Measurements from ENCODE around the gene PIK3C2G.
A peak's percentile ranks its signal among the peaks of the same experiment; 100 is the strongest.

PIK3C2G gene

DNA sequence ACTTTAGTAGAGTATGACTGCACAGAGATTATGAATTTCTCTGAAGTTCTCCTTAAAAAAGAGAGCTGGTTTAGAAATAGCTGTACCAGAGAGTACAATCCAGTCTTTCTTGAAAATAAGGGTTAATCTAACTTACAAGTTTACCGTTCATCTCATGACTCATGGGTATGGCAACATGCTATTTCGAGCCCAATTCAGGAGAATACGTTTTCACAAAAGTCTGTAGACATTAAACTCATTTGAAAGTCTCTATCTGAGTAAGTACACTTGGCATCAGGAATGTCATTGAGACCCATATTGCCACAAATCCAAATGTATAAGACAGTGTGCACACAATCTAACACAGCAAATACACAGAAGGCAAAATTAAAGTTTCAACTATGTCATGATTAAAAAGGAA lies 160.5 kb downstream of the PIK3C2G start:
- no peak for DNase-seq

DNA sequence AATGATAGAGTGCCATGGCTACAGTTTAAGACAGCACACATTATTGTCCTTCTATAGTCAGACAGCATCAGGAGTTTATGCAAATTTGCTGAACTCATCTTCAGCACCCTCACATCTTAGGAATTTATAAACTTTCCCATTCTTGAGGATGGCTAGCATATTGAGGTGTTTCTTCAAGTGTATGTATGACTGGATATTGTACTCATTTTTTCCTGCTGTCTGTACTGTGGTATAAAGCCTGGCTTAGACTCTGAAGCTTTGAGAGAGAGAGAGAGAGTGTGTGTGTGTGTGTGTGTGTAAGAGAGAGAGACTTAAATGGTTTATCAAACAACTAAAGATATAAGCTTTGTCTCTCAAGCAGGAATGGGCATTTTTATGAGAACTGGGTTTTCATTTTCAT lies 161.6 kb downstream of the PIK3C2G start:
- DNase-seq, result no peak

DNA sequence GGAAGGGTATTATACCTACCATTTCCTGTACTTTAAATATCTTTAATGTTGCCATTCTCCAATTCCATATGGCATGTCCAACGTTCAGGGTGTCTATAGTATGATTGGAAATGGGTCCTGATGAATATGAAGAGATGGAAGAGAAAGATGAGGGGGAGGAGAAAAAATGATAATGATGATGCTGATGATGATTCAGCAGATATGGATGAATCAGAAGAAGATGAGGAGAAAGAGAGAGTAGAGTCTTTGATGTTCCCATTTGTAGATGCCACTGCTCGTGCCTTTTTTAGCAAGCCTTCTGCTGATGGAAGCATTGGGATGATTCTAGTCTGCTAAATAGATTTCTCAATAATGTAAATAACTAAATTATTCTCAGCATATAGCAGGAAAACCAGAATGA lies 163.5 kb downstream of the PIK3C2G start:
- DNase-seq, result no peak

- no peak for DNase-seq
Measured at GRCh38 chr12:18427520-18427919, 166.2 kb downstream of the PIK3C2G start.

DNA sequence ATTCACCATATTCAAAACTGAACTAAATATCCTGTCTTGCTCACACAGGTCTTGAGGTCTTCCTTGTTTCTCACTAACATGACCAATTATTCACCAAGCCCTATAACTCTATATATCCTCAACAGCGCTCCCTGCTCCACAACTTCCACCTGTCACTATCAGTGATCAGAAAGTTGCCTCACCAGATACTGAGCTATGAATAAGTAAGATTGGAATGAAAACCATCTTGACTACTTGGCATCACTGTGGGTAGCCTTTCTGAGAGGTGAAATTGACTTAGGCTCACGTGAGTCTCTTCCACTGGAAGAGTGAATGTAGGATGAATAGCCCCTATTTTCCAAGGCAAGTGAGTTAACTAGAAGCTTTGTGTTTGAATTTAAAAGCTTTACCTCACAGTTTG lies 167.1 kb downstream of the PIK3C2G start:
- DNase-seq, result no peak

GRCh38 chr12:18429366-18429765 lies 168.0 kb downstream of the PIK3C2G start:
- DNase-seq, result no peak

DNA sequence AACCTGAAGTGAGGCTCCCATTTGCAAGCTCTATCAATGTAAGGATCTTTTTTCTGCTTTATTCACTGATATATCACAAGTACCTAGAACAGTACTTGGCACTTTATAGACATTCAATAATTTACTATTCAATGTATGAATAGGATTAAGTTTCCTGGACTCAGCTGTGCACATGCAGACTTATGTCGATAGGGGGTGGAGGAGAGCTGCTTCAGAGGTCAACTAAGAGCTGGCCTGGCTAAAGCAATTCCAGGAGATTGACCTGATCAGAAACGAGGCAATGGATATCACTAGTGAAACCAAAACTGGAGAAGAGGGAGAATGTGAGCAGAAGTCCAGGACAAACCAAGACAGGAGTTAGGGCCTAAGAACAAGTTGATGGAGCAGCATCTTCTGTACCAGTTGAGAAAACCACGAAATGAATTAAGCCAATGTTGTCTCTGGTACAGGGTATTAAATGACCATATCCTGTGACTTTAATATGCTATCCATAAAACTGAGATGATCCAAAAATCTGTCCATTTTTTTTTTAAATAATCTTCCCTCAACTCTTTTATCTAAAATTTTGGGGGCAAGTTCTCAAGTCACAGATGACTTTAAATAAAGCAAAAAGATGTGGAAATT lies 169.2 kb downstream of the PIK3C2G start:
- DNase-seq, result peak; percentile 3

- DNase-seq, result no peak
Measured at GRCh38 chr12:18431771-18432170, 170.5 kb downstream of the PIK3C2G start.

DNA sequence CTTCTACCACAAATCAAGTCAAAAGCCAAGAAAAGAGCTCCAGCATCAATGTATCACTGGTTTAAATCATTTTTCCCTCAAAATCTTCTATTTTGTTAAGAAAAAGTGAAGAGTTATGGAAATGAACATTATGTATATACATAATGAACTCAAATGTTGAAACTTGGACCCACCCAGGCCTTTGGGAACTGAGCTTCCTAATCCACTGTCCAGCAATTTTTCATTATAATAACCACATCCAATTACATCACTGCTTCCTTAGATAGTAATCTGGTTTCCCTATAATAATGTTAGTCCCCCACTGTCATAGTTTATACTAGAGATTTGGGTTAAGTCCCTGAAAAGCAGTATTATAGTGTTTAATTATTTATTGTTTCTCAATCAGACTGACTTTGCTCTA lies 170.9 kb downstream of the PIK3C2G start:
- no peak for DNase-seq

GRCh38 chr12:18436170-18436569 lies 174.9 kb downstream of the PIK3C2G start:
- no peak for DNase-seq

- DNase-seq, result no peak
Measured at GRCh38 chr12:18439541-18439940, 178.2 kb downstream of the PIK3C2G start.

DNA sequence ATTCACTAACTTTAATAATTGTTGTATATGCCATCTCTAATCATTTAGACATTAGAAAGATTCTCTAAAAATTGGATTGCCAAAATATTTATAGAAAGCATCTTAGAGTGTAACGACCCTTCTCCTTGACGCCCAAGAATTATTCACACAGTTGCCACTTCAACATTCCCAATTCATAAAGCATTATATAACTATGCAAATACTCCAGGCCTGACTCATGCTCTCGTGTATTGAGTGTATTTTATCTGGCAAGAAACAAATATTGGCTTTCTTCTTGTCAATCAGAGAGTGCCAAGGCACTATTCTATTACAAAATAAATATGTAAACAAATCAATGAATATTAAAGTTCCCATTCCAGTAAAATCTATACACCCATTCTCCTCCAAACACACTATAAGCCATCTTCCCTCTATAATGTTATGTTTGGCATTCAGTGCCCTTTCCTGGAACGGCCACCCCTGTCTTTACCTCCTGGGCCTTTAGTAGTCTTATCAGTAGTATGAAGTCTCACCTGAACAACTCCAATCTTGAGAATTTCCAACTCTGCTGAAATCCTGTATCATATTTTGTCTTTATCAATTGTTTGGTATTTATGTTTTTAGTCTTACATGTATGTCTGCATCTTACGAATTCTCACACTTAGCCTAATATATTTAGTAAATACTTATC lies 182.6 kb downstream of the PIK3C2G start:
- DNase-seq, result no peak

GRCh38 chr12:18446061-18446644 lies 184.8 kb downstream of the PIK3C2G start:
- no peak for DNase-seq

DNA sequence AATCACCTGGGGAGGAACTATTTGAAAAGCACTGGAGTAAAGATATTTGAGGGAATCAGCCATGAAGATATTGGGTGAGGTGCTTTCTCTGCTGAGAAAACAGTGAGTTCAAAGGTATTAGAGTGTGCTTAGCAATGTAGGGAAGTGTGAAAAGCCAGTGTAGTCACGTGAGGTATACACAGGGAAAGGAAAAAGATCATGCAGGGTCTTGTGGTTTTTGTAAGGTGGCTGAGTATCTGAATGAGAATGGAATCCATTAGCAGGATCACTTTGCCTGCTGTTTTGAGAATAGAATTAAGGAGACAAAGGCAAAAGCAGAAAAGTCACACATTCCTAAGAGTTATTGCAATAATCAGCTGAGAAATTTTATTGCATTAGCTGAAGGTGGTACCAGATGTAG lies 193.0 kb downstream of the PIK3C2G start:
- no peak for DNase-seq

DNA sequence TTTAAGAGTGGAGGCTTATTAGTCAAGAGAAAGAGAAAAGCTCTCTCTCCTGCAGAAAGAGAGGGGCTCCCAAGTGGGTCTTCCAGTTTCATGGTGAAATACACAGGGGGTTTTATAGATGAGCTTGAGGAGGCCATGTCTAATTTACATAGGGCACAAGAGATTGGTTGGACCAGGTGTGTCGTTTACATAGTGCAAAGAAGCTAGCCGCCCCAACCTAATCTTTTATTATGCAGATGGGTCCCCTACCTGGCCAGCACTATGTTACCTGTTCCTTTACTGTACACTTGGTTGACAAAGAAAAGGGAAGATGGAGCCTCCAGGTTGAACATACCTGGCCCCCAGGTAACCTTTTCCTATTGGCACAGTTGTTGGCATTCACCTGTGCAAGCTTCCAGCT lies 195.0 kb downstream of the PIK3C2G start:
- DNase-seq, result no peak

DNA sequence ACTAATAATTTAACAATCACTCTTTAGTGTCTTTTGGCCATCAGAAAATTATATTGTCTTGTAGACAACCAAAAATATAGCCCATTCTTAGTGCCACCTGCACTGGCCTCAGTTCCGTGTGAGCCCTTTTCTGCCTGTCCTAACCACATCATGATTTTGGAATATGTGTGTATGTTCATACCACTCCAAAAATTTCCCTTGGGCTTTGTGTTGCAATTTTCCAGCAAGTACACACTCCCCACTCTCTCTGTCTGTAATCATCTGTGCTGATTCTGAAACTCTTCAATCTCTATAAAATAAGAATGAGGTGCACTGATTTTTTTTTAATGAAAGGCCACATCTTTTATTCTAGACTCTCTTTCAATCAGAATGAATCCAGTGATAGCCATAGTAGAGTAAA lies 196.0 kb downstream of the PIK3C2G start:
- DNase-seq, result no peak

DNA sequence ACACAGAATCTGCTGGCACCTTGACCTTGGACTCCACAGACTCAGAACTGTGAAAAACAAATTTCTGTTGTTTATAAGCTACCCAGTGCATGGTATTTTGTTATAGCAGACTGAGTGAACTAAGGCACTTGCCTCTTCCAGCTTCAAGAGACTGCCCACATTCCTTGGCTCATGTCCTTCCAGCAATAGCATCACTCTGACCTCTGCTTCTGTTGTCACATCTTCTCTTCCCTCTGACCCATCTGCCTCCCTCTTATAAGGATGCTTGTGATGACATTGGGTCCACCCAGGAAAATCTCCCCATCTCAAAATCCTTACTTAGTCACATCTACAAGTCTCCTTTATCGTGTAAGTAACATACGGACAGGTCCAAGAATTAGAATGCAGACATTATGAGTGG lies 200.4 kb downstream of the PIK3C2G start:
- DNase-seq, result no peak

- DNase-seq, result no peak
Measured at GRCh38 chr12:18462442-18462841, 201.1 kb downstream of the PIK3C2G start.

DNA sequence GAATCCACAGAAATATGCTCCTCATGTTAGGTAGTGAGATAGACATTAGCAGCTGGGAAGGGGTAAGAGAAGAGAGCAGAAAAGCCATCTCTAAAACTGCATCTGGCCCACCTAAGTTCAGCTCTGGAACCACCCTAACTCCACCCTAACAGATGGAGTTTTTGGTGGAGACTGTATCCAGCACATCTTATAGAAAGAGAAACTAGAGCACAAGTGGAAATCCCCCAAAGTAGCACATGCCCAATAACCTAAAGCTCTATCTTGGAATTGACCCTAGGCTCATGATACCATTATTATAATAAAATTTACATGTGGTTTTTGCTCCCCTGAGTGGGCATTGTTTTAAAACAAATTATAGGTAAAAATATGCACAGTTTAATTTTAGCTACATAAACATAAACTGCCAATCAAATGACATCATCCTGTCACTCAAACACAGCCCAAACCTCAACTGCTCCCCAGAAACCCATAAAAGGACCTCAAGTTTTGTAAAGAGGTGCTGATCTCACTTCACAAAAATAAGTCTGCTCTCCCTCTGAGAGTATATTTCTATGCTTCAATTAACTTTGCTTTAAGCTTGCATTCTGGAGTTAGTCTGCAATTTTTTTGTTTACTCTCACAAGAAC lies 206.4 kb downstream of the PIK3C2G start:
- no peak for DNase-seq

- no peak for DNase-seq
Measured at GRCh38 chr12:18468246-18469075, 207.1 kb downstream of the PIK3C2G start.

DNA sequence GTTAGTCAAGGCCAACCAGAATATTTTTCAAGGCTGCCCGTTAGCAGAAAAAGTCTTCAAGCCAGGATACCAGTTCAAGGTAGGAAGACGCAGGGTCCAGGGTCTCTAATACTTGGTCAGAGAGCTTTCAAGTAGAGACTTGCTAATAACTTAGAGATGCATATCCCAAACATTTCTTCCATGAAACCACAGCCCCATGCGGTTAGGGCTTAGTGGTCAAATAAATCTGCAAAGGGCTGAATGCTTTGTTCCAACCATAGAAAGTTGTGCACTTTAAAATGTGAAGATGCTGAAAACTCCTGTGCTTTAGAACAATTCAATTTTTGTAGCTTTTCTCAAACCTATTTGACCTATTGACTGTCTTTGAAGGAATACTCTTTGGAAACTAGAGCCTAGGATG lies 208.9 kb downstream of the PIK3C2G start:
- DNase-seq, result no peak

DNA sequence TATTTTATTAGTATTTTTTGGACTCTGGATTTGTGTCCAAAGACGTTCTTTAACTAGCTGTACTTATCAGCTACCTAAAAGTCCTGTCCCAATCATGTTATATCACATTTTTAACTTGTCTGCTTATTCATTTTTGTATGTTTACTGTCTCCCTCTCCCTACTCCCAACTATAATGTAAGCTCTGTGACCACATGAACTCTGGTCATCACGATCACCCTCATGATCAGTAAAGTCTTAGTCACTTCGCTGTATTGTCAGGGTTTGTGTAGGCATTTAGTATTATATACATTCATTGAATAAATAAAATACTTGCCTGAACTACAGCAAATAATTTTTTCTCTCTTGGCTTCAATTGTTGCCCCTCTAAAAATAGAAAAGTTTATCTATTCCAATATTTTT lies 211.0 kb downstream of the PIK3C2G start:
- DNase-seq, result no peak

DNA sequence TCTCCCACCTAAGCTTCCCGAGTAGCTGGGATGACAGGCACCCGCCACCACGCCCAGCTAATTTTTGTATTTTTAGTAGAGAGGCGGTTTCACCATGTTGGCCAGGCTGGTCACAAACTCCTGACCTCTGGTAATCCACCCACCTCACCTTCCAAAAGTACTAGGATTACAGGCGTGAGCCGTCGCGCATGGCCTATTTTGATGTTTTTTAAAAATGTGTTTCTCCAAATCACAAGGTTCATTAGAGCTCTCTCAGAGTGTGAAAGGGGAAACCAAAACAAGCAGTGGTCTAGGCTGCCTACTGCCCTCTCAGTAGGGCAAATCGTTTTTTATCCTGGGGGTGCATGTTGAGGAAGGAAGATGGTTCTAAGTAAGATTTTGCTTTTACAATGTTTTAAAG lies 211.5 kb downstream of the PIK3C2G start:
- no peak for DNase-seq
